ENCODE results near the gene ZDHHC12. TPM values are rescaled to one million over a fixed set of nuclear protein-coding genes. Genes with fewer than 3 reads are reported as not detected.

The ZDHHC12 gene
- total and polyA plus RNA-seq, 11 donors, result 5.1 to 29.8 (median 10.9) TPM

DNA sequence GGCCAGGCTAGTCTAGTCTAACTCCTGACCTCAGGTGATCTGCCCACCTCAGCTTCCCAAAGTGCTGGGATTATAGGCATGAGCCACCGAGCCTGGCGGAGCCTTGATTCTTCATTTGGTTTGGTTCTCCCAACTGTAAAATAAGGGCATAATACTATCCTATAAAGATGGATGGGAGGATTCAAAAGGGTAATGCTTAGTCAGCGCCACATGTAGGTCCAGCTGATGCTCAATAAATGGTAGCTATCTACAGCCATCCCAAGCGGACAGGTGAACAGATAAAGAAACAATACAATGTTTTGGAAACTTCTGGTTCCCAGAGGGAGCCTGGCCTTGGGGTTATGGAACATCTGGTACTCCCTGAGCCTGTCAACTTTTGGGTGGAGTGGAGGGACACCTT, 48.5 kb downstream of the ZDHHC12 start:
- intact Hi-C loops (cut with DNase I), result no loop called here
- Histone ChIP-seq H3K27ac (no peak overlapping the region), H3K27me3 (no peaks in the 10 kb centered on the region), H3K9me3 (no peaks in the 10 kb centered on the region), H3K4me1 (no peaks in the 10 kb centered on the region), H3K36me3 (no peaks in the 10 kb centered on the region), H3K4me3 (no peak overlapping the region)
- no peak for TF ChIP-seq POLR2A (IDR thresholded peaks at IDR 0.05)
- TF ChIP-seq, protein P1, sequence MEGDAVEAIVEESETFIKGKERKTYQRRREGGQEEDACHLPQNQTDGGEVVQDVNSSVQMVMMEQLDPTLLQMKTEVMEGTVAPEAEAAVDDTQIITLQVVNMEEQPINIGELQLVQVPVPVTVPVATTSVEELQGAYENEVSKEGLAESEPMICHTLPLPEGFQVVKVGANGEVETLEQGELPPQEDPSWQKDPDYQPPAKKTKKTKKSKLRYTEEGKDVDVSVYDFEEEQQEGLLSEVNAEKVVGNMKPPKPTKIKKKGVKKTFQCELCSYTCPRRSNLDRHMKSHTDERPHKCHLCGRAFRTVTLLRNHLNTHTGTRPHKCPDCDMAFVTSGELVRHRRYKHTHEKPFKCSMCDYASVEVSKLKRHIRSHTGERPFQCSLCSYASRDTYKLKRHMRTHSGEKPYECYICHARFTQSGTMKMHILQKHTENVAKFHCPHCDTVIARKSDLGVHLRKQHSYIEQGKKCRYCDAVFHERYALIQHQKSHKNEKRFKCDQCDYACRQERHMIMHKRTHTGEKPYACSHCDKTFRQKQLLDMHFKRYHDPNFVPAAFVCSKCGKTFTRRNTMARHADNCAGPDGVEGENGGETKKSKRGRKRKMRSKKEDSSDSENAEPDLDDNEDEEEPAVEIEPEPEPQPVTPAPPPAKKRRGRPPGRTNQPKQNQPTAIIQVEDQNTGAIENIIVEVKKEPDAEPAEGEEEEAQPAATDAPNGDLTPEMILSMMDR (IDR thresholded peaks at IDR 0.05), result no peak
- peak in 1 of 5 donors; percentile 13 for DNase-seq
- ATAC-seq, result no peak
- WGBS, 4 donors, result 91 to 98% (median 96%) methylated on average over 4 of the region's 4 CpGs

Other genes starting within 250 kb of the ZDHHC12 start
- 10 to 100 TPM; 17.2 to 23.5 (median 19.9) TPM for gene GLE1, start 219.4 kb downstream of the ZDHHC12 start, total RNA-seq
- gene GLE1, start 219.4 kb downstream of the ZDHHC12 start, polyA plus RNA-seq, result 10 to 100 TPM in 1 of 2 donors, 1 to 10 TPM in 1; 7.5 to 20.3 TPM
- 100 to 1,000 TPM; 218 to 472 (median 285) TPM for gene SPTAN1, start 171.5 kb downstream of the ZDHHC12 start, total RNA-seq
- gene SPTAN1, start 171.5 kb downstream of the ZDHHC12 start, polyA plus RNA-seq, result 100 to 1,000 TPM; 104 to 161 TPM
- gene DYNC2I2, start 67.3 kb downstream of the ZDHHC12 start, total RNA-seq, result 10 to 100 TPM; 20.5 to 50.2 (median 27.0) TPM
- gene DYNC2I2, start 67.3 kb downstream of the ZDHHC12 start, polyA plus RNA-seq, result 10 to 100 TPM; 56.6 to 65.7 TPM
- gene SET, start 34.9 kb downstream of the ZDHHC12 start, total RNA-seq, result 100 to 1,000 TPM in 8 of 9 donors, 10 to 100 TPM in 1; 96.8 to 240 (median 211) TPM
- 100 to 1,000 TPM in 1 of 2 donors, 10 to 100 TPM in 1; 67.6 to 199 TPM for gene SET, start 34.9 kb downstream of the ZDHHC12 start, polyA plus RNA-seq
- 10 to 100 TPM in 1 of 9 donors, 1 to 10 TPM in 8; 3.7 to 16.1 (median 5.9) TPM for gene PKN3, start 21.6 kb downstream of the ZDHHC12 start, total RNA-seq
- 10 to 100 TPM in 1 of 2 donors, 1 to 10 TPM in 1; 7.3 to 10.5 TPM for gene PKN3, start 21.6 kb downstream of the ZDHHC12 start, polyA plus RNA-seq
- 100 to 1,000 TPM in 1 of 9 donors, 10 to 100 TPM in 8; 53.4 to 163 (median 62.3) TPM for gene ZER1, start 47.8 kb upstream of the ZDHHC12 start, total RNA-seq
- 10 to 100 TPM; 32.4 to 40.7 TPM for gene ZER1, start 47.8 kb upstream of the ZDHHC12 start, polyA plus RNA-seq
- 10 to 100 TPM; 12.1 to 27.3 (median 18.4) TPM for gene TBC1D13, start 63.1 kb upstream of the ZDHHC12 start, total RNA-seq
- 10 to 100 TPM in 1 of 2 donors, 1 to 10 TPM in 1; 9.6 to 20.9 TPM for gene TBC1D13, start 63.1 kb upstream of the ZDHHC12 start, polyA plus RNA-seq
- 10 to 100 TPM; 34.8 to 99.9 (median 57.6) TPM for gene ENDOG, start 94.4 kb upstream of the ZDHHC12 start, total RNA-seq
- 100 to 1,000 TPM in 1 of 2 donors, 10 to 100 TPM in 1; 38.4 to 105 TPM for gene ENDOG, start 94.4 kb upstream of the ZDHHC12 start, polyA plus RNA-seq
- 10 to 100 TPM in 7 of 9 donors, 1 to 10 TPM in 2; 6.1 to 24.7 (median 15.1) TPM for gene SPOUT1, start 105.7 kb upstream of the ZDHHC12 start, total RNA-seq
- gene SPOUT1, start 105.7 kb upstream of the ZDHHC12 start, polyA plus RNA-seq, result 10 to 100 TPM; 14.2 to 20.2 TPM
- gene KYAT1, start 157.8 kb upstream of the ZDHHC12 start, total RNA-seq, result 10 to 100 TPM in 7 of 9 donors, 1 to 10 TPM in 2; 9.5 to 16.7 (median 13.4) TPM
- 10 to 100 TPM; 11.5 to 12.6 TPM for gene KYAT1, start 157.8 kb upstream of the ZDHHC12 start, polyA plus RNA-seq
- 10 to 100 TPM; 16.2 to 76.4 (median 28.8) TPM for gene LRRC8A, start 158.0 kb upstream of the ZDHHC12 start, total RNA-seq
- 10 to 100 TPM; 15.8 to 62.3 TPM for gene LRRC8A, start 158.0 kb upstream of the ZDHHC12 start, polyA plus RNA-seq
- 10 to 100 TPM; 14.0 to 49.0 (median 27.3) TPM for gene PHYHD1, start 196.9 kb upstream of the ZDHHC12 start, total RNA-seq
- 10 to 100 TPM; 24.2 to 41.5 TPM for gene PHYHD1, start 196.9 kb upstream of the ZDHHC12 start, polyA plus RNA-seq
- gene DOLK, start 223.5 kb upstream of the ZDHHC12 start, total RNA-seq, result 10 to 100 TPM in 6 of 9 donors, 1 to 10 TPM in 3; 8.2 to 14.8 (median 10.6) TPM
- 10 to 100 TPM in 1 of 2 donors, 1 to 10 TPM in 1; 7.8 to 15.6 TPM for gene DOLK, start 223.5 kb upstream of the ZDHHC12 start, polyA plus RNA-seq
- gene NUP188, start 223.6 kb upstream of the ZDHHC12 start, total RNA-seq, result 10 to 100 TPM; 15.1 to 30.4 (median 22.6) TPM
- gene NUP188, start 223.6 kb upstream of the ZDHHC12 start, polyA plus RNA-seq, result 10 to 100 TPM; 10.6 to 35.1 TPM

Measured in heart left ventricle (tissue), 16 donors.